Stimulated activated CD8-positive, alpha-beta memory T cell treated with anti-CD3 and anti-CD28 coated beads, Interleukin-7, amount 100 ng/mL, for 4 hours (primary cell): ENCODE results near the gene BBS12.

Experiments
- DNase-seq, 2 donors: peaks; one replicate each; pipeline ENCODE4 v3.0.0-alpha.2; 2020; ENCODE audit warnings: low read depth in 2 of 2

Gene BBS12

GRCh38 chr4:122715221-122715620, 17.3 kb upstream of the BBS12 start:
- no peak for DNase-seq

- peak; percentile 32 to 57 for DNase-seq
Observed at GRCh38 chr4:122716825-122717448, 15.6 kb upstream of the BBS12 start.

GRCh38 chr4:122718281-122718680, 14.2 kb upstream of the BBS12 start:
- DNase-seq, result no peak

GRCh38 chr4:122722256-122722655, 10.2 kb upstream of the BBS12 start:
- no peak for DNase-seq

GRCh38 chr4:122728856-122729255, 3.6 kb upstream of the BBS12 start:
- DNase-seq, result no peak

- no peak for DNase-seq
Observed at GRCh38 chr4:122731676-122732075, 828 bp upstream of the BBS12 start.

GRCh38 chr4:122733787-122734120, 1.2 kb downstream of the BBS12 start:
- DNase-seq, result no peak

- DNase-seq, result no peak
Observed at GRCh38 chr4:122739174-122739573, 6.7 kb downstream of the BBS12 start.

GRCh38 chr4:122742933-122743829, 10.7 kb downstream of the BBS12 start:
- no peak for DNase-seq

- no peak for DNase-seq
Observed at GRCh38 chr4:122744229-122744628, 11.7 kb downstream of the BBS12 start.

- no peak for DNase-seq
Observed at GRCh38 chr4:122746485-122746965, 14.0 kb downstream of the BBS12 start.

GRCh38 chr4:122747068-122747467, 14.6 kb downstream of the BBS12 start:
- no peak for DNase-seq

- no peak for DNase-seq
Observed at GRCh38 chr4:122747883-122748282, 15.4 kb downstream of the BBS12 start.

GRCh38 chr4:122749704-122750454, 17.4 kb downstream of the BBS12 start:
- DNase-seq, result no peak

GRCh38 chr4:122755675-122756074, 23.2 kb downstream of the BBS12 start:
- DNase-seq, result no peak

- DNase-seq, result no peak
Observed at GRCh38 chr4:122758033-122758432, 25.5 kb downstream of the BBS12 start.

GRCh38 chr4:122759639-122760310, 27.3 kb downstream of the BBS12 start:
- DNase-seq, result no peak

- DNase-seq, result peak; percentile 5 to 13
Observed at GRCh38 chr4:122762520-122762919, 30.0 kb downstream of the BBS12 start.

GRCh38 chr4:122762966-122763716, 30.6 kb downstream of the BBS12 start:
- DNase-seq, result no peak

GRCh38 chr4:122764071-122764820, 31.7 kb downstream of the BBS12 start:
- no peak for DNase-seq
